ENCODE data around the gene SYP. TPM values are rescaled to one million over a fixed set of nuclear protein-coding genes. Genes with fewer than 3 reads are reported as not detected.

Gene SYP
- total RNA-seq, 4 donors from 2014 or later, result 0.46 to 3.3 (median 2.2) TPM

GRCh38 chrX:49203536-49203935 is 3.5 kb upstream of the SYP start:
- DNase-seq (ENCODE audit: low spot score) (no peak), ATAC-seq (ENCODE audit: low FRiP score) (no peak)
- no peak for TF ChIP-seq CTCF (IDR thresholded peaks at IDR 0.05)

DNA sequence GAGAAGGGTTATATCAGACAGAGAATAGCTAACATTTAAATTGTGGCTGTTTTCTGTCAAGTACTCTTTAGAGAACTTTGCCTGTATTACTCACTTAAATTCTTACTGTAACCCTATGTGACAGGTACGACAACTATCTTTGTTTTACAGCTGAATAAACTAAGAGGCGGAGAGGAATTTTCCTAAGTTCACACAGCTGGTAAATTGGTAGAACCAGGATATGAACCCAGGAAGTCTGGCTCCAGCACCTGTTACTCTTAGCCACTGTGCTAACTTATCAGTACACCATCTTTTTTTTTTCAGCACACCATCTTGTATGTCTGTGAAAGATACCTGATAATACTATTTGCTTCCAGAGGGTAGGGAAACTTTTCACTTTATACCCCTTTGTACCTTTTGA is 2.0 kb upstream of the SYP start:
- no peak for TF ChIP-seq CTCF (IDR thresholded peaks at IDR 0.05)
- ATAC-seq (ENCODE audit: low FRiP score) (no peak), DNase-seq (ENCODE audit: low spot score) (no peak)

DNA sequence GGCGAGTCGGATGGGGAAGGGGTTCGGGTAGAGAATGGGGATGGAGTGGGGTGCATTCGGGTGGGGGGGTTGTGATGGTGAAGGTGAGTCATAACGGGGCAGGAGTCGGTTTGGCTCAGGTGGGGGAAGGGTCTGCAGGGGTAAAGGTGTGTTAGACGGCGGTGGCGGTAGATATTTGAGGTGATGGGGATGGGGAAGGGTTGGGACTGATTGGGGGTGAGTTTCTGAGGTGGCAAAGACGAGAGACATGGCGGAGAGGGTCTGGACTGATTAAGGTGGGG is 738 bp downstream of the SYP start:
- ATAC-seq (ENCODE audit: low FRiP score) (no peak), DNase-seq (ENCODE audit: low spot score) (no peak)
- TF ChIP-seq CTCF (IDR thresholded peaks at IDR 0.05), result no peak

- ATAC-seq (ENCODE audit: low FRiP score) (no peak), DNase-seq (ENCODE audit: low spot score) (no peak)
- TF ChIP-seq CTCF (IDR thresholded peaks at IDR 0.05), result no peak
Measured at GRCh38 chrX:49198540-49199314, 1.3 kb downstream of the SYP start.

DNA sequence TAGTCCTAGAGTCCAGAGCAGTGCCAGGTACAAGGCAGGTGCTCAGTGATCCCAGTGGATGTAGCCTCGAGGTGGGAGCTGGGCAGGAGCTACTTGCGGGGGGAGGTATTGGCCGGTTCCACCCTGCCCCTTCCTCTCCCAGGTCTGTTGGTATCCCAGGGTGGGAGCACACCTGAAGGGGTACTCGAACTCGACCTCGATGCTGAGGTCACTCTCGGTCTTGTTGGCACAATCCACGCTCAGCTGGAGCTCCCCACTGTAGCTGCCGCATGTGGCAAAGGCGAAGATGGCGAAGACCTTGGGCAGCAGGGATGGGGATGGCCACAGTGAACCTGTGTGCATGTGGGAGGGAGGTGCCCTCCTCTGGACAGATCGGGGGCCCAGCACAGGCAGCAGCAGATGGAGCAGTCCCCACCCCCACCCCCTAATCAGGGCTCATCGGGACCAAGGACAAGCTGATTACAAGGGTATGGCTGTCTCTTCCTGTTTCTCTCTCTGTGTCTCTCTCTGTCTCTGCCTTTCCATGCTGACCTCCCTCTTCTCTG is 2.4 kb downstream of the SYP start:
- DNase-seq (ENCODE audit: low spot score) (no peak), ATAC-seq (ENCODE audit: low FRiP score) (no peak)
- no peak for TF ChIP-seq CTCF (IDR thresholded peaks at IDR 0.05)

- TF ChIP-seq CTCF (IDR thresholded peaks at IDR 0.05), result no peak
- no peak for ATAC-seq (ENCODE audit: low FRiP score)
- DNase-seq (ENCODE audit: low spot score), result no peak
Measured at GRCh38 chrX:49193542-49193964, 6.4 kb downstream of the SYP start.

GRCh38 chrX:49192722-49193328 is 7.2 kb downstream of the SYP start:
- DNase-seq (ENCODE audit: low spot score) (no peak), ATAC-seq (ENCODE audit: low FRiP score) (no peak)
- TF ChIP-seq CTCF (IDR thresholded peaks at IDR 0.05), result no peak

All from omental fat pad (tissue), 4 donors.